GM19455 (cell line): Measurements from ENCODE around the gene TMEM168.

ENCODE experiments used
- ATAC-seq: cut with Tn5 transposase; IDR thresholded peaks from one replicate; pipeline ENCODE4 v1.9.1; 2021; ENCODE audit not compliant: unreplicated experiment

The TMEM168 gene

GRCh38 chr7:112723416-112723815, 66.8 kb downstream of the TMEM168 start:
- ATAC-seq: no peak

GRCh38 chr7:112721366-112721765, 68.8 kb downstream of the TMEM168 start:
- ATAC-seq: no peak

- no peak for ATAC-seq
Measured at GRCh38 chr7:112715525-112715924, 74.7 kb downstream of the TMEM168 start.

- ATAC-seq: no peak
Measured at GRCh38 chr7:112714917-112715316, 75.3 kb downstream of the TMEM168 start.
